Airway epithelial cell (primary cell): ENCODE data around the gene SNCB. TPM values are rescaled to one million over a fixed set of nuclear protein-coding genes. Genes with fewer than 3 reads are reported as not detected.

ENCODE experiments used
- total RNA-seq: library from RNA; depleted of rRNA; stranded (reverse); fragments of >200 nt; gene quantifications from 2 replicates; pipeline ENCODE4 v1.2.3, GENCODE V29; 2015

The SNCB gene
- 0.14 and 1.0 TPM in 2 replicates for total RNA-seq

DNA sequence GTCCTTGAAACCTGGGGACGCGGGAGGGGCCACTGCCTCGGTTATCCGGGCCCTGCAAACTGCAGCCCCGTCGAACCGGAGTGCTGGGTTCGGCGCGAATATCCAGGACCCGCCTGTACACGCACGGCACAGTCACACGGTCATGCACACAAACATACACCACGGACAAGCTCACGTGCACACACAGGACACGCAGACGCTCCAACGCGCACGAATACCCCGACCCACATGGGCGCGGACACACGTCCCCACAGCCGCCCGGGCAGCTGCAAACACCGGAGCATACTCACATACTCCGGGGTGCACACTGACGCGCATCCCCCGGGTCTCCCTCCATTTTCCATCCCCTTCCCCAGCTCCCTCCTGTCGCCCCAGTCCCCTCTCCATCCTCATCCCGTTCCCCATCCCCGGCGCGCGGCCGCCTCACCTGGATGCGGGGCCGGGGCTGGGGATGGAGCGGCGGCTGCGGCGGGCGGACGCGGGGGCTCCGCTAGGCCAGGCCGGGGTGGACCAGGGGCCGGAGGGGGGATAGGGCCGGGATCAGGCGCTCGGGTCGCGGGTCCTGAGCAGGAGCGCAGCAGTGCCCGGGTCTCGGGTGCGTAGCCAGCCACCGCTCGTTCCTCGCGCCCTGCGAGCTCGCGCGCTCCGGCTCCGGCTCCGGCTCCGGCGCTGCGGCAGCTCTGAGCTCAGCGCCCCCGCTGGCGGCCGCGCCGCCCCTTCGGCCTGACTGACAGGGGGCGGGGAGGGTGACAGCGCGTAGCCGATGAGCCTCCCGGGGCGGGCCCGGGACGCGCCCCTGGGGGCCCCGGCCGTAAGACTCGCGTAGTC is at the start of gene SNCB, which contains the start of gene EIF4E1B:
Gene SNCB, minus strand, starts transcription at position 682 of the 828 bp plus-strand sequence. CDS start 880 bp downstream, outside the sequence.
Gene EIF4E1B, plus strand, starts transcription at position 823 of the 828 bp plus-strand sequence. CDS start 12,113 bp downstream, outside the sequence.

DNA sequence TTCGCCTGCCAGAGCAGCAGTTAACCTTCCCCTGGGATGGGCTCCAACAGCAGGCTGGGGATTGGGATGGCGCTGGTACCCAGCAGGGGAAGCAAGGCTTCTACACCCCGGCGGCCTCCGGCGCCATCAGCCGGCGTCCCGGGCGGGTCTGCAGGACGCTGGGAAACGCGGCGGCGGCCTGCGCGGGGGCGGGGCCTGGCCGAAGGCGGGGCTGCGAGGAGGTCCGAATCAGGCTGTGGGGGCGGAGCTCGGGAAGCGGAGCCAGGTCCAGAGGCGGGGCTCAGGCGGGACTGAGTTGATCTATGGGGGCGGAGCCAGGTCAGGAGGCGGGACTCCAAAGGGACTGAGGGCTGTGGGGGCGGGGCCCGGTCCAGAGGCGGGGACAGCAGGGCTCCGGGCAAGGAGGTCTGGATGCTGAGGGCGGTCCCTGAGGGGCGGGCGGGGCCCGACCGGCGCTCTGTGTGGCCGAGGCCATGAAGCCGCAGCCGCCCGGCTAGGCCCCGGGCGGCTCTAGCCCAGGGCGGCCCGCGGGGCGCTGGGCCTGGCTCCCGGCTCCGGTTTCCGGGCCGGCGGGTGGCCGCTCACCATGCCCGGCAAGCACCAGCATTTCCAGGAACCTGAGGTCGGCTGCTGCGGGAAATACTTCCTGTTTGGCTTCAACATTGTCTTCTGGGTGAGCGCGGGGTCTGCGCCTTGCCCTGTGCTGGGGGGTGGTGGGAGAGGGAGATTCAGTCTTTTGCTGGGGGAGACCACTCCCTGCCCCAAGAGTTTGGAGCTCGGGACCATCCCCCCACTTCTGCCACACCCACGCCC is 16.9 kb upstream of the SNCB start, which contains the start of gene TSPAN17:
Gene TSPAN17, plus strand, starts transcription at position 455 of the 813 bp plus-strand sequence. Its CDS starts 132 bp downstream, at position 587.

GRCh38 chr5:176609724-176610434 is 20.5 kb downstream of the SNCB start, which contains the start of gene GPRIN1:
Gene GPRIN1, minus strand, starts transcription at chr5:176610156. Its CDS starts 10,322 bp downstream, at chr5:176599834.

Other genes with a start within 250 kb of the SNCB start
- gene NOP16, start 241.9 kb downstream of the SNCB start, total RNA-seq, result 33.4 and 35.3 TPM in 2 replicates
- gene HIGD2A, start 241.8 kb downstream of the SNCB start, total RNA-seq, result 122 and 143 TPM in 2 replicates
- gene CLTB, start 214.0 kb downstream of the SNCB start, total RNA-seq, result 377 and 389 TPM in 2 replicates
- gene FAF2, start 182.1 kb downstream of the SNCB start, total RNA-seq, result 25.2 and 35.5 TPM in 2 replicates
- 13.0 and 19.1 TPM in 2 replicates for gene RNF44, start 93.1 kb downstream of the SNCB start, total RNA-seq
- 0.07 TPM in 1 of 2 replicates, not detected in the other for gene CDHR2, start 81.2 kb downstream of the SNCB start, total RNA-seq
- 5.3 and 7.3 TPM in 2 replicates for gene GPRIN1, start 20.4 kb downstream of the SNCB start, total RNA-seq
- gene EIF4E1B, start 141 bp upstream of the SNCB start, total RNA-seq, result not detected in 2 replicates
- 30.5 and 37.2 TPM in 2 replicates for gene TSPAN17, start 16.9 kb upstream of the SNCB start, total RNA-seq
- 0.05 TPM in 1 of 2 replicates, not detected in the other for gene UNC5A, start 180.0 kb upstream of the SNCB start, total RNA-seq